ENCODE data around the gene C2CD3. TPM values are rescaled to one million over a fixed set of nuclear protein-coding genes. Genes with fewer than 3 reads are reported as not detected.
A peak's percentile ranks its signal among the peaks of the same experiment; 100 is the strongest.

The C2CD3 gene
- total RNA-seq, 1 experiment from 2014 or later: 18.7 TPM

DNA sequence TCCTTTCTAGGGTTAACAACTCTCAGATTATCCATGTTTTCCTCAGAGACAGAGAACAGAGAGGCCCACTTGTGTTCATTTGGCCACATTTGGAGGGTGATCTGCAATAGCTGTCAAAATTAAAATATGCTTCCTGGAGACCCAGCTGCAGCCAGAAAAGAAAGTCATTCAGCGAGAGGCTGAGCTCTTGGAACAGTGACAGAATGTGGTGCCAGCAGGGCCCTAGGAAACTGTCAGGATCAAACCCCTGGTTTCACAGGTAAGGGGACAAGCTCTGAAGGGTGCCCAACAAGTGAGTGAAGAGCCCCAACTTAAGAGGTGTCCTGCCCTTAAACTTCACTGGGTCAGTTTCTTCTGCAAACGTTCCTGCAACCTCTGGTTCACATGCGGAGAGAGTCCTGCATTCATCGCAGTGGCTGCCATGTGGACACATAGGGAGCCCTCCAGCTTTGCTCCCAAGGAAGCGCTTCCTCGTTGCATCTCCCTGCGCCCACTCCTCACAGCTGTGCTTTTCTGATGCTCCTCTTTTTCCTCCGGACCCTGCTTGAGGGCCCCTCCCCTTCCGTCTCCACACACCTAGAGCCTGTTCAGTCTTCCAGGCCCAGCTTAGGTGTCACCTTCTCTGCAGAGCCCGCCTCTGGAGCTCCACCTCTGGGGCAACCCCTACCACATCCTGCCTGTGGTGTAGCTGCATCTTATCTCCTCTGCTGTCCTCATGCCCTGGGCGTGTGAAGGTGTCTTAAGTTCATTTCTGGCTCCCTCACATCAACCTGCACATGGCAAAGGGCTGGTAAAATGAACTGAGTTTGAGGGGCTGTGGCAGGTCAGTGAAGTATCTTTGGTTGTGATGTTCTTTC is 165.8 kb downstream of the C2CD3 start:
- peaks cover 10% of the 10 kb centered on the region for H3K4me1 Mint-ChIP-seq
- no peaks in the 10 kb centered on the region for H3K27me3 Mint-ChIP-seq (ENCODE audit: low read depth)
- ATAC-seq: peak; percentile 69

DNA sequence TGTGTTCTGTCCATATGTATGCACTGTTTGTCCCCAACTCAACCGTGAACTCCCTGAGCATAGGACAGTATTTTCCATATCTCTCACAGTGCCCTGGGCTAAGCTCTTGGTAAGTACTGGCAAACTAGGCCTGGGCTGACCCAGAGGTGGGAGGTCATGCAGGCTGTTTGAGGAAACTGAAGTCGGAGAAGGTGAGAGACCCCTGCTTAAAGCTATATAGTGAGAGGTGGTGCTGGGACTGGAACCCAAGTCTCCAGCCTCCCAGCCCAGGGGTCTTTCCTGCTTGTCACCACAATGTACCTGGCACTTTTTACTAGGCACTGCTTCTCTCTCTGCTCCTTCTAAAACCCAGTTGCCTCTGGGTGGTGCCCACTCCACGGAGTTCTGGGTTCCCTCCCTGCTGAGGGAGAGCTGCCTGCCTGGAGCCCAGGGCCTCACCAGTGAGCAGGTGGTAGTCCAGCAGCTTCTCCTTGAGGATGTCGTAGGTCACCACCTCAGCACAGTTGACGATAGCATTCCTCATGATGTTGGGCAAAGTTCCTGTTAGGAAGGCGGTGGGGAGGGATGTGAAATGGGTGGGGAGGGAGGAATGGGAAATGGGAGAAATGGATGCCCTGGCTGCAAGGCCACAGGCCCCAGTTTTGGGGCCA is 166.6 kb downstream of the C2CD3 start:
- Mint-ChIP-seq H3K4me1 (peaks cover 6% of the 10 kb centered on the region; the same call in 1 of the 2 replicates), H3K36me3 (no peaks in the 10 kb centered on the region), H3K4me3 (no peak overlapping the region), H3K9me3 (no peaks in the 10 kb centered on the region), H3K27me3 (ENCODE audit: low read depth) (no peaks in the 10 kb centered on the region), H3K27ac (no peak overlapping the region)
- no peak for ATAC-seq
- no peak for DNase-seq (ENCODE audit: low spot score)
- CTCF ChIA-PET: no interaction called here
- POLR2A ChIA-PET: no interaction called here
- TF ChIP-seq, protein P1, sequence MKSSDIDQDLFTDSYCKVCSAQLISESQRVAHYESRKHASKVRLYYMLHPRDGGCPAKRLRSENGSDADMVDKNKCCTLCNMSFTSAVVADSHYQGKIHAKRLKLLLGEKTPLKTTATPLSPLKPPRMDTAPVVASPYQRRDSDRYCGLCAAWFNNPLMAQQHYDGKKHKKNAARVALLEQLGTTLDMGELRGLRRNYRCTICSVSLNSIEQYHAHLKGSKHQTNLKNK (CRISPR knock-in tag; IDR thresholded peaks at IDR 0.05): no peak
- TF ChIP-seq, protein P2, sequence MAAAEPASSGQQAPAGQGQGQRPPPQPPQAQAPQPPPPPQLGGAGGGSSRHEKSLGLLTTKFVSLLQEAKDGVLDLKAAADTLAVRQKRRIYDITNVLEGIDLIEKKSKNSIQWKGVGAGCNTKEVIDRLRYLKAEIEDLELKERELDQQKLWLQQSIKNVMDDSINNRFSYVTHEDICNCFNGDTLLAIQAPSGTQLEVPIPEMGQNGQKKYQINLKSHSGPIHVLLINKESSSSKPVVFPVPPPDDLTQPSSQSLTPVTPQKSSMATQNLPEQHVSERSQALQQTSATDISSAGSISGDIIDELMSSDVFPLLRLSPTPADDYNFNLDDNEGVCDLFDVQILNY (CRISPR knock-in tag; IDR thresholded peaks at IDR 0.05): no peak
- TF ChIP-seq SMAD4 (CRISPR knock-in tag; IDR thresholded peaks at IDR 0.05) (no peak), SP1 (CRISPR knock-in tag; conservative IDR thresholded peaks at IDR 0.05) (no peak)
- TF ChIP-seq, protein P3, sequence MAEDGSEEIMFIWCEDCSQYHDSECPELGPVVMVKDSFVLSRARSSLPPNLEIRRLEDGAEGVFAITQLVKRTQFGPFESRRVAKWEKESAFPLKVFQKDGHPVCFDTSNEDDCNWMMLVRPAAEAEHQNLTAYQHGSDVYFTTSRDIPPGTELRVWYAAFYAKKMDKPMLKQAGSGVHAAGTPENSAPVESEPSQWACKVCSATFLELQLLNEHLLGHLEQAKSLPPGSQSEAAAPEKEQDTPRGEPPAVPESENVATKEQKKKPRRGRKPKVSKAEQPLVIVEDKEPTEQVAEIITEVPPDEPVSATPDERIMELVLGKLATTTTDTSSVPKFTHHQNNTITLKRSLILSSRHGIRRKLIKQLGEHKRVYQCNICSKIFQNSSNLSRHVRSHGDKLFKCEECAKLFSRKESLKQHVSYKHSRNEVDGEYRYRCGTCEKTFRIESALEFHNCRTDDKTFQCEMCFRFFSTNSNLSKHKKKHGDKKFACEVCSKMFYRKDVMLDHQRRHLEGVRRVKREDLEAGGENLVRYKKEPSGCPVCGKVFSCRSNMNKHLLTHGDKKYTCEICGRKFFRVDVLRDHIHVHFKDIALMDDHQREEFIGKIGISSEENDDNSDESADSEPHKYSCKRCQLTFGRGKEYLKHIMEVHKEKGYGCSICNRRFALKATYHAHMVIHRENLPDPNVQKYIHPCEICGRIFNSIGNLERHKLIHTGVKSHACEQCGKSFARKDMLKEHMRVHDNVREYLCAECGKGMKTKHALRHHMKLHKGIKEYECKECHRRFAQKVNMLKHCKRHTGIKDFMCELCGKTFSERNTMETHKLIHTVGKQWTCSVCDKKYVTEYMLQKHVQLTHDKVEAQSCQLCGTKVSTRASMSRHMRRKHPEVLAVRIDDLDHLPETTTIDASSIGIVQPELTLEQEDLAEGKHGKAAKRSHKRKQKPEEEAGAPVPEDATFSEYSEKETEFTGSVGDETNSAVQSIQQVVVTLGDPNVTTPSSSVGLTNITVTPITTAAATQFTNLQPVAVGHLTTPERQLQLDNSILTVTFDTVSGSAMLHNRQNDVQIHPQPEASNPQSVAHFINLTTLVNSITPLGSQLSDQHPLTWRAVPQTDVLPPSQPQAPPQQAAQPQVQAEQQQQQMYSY (CRISPR knock-in tag; IDR thresholded peaks at IDR 0.05): no peak

More for the DNA sequence above, 165.8 kb downstream of the C2CD3 start:
- Mint-ChIP-seq H3K36me3 (no peaks in the 10 kb centered on the region), H3K4me3 (no peak overlapping the region), H3K27ac (no peak overlapping the region), H3K9me3 (no peaks in the 10 kb centered on the region)
- POLR2A ChIA-PET: no interaction called here
- CTCF ChIA-PET: no interaction called here
- DNase-seq (ENCODE audit: low spot score): no peak
- no peak for TF ChIP-seq ZNF121 (CRISPR knock-in tag; IDR thresholded peaks at IDR 0.05)
- no peak for TF ChIP-seq ETV6 (CRISPR knock-in tag; IDR thresholded peaks at IDR 0.05)
- TF ChIP-seq ZBTB21 (CRISPR knock-in tag; IDR thresholded peaks at IDR 0.05; ENCODE audit: borderline replicate concordance): no peak
- TF ChIP-seq, protein P4, sequence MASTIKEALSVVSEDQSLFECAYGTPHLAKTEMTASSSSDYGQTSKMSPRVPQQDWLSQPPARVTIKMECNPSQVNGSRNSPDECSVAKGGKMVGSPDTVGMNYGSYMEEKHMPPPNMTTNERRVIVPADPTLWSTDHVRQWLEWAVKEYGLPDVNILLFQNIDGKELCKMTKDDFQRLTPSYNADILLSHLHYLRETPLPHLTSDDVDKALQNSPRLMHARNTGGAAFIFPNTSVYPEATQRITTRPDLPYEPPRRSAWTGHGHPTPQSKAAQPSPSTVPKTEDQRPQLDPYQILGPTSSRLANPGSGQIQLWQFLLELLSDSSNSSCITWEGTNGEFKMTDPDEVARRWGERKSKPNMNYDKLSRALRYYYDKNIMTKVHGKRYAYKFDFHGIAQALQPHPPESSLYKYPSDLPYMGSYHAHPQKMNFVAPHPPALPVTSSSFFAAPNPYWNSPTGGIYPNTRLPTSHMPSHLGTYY (CRISPR knock-in tag; IDR thresholded peaks at IDR 0.05): no peak
- no peak for TF ChIP-seq JUN (CRISPR knock-in tag; IDR thresholded peaks at IDR 0.05)
- TF ChIP-seq, protein P5, sequence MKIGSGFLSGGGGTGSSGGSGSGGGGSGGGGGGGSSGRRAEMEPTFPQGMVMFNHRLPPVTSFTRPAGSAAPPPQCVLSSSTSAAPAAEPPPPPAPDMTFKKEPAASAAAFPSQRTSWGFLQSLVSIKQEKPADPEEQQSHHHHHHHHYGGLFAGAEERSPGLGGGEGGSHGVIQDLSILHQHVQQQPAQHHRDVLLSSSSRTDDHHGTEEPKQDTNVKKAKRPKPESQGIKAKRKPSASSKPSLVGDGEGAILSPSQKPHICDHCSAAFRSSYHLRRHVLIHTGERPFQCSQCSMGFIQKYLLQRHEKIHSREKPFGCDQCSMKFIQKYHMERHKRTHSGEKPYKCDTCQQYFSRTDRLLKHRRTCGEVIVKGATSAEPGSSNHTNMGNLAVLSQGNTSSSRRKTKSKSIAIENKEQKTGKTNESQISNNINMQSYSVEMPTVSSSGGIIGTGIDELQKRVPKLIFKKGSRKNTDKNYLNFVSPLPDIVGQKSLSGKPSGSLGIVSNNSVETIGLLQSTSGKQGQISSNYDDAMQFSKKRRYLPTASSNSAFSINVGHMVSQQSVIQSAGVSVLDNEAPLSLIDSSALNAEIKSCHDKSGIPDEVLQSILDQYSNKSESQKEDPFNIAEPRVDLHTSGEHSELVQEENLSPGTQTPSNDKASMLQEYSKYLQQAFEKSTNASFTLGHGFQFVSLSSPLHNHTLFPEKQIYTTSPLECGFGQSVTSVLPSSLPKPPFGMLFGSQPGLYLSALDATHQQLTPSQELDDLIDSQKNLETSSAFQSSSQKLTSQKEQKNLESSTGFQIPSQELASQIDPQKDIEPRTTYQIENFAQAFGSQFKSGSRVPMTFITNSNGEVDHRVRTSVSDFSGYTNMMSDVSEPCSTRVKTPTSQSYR (CRISPR knock-in tag; IDR thresholded peaks at IDR 0.05): no peak
- TF ChIP-seq, protein P6, sequence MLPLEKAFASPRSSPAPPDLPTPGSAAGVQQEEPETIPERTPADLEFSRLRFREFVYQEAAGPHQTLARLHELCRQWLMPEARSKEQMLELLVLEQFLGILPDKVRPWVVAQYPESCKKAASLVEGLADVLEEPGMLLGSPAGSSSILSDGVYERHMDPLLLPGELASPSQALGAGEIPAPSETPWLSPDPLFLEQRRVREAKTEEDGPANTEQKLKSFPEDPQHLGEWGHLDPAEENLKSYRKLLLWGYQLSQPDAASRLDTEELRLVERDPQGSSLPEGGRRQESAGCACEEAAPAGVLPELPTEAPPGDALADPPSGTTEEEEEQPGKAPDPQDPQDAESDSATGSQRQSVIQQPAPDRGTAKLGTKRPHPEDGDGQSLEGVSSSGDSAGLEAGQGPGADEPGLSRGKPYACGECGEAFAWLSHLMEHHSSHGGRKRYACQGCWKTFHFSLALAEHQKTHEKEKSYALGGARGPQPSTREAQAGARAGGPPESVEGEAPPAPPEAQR (CRISPR knock-in tag; IDR thresholded peaks at IDR 0.05): no peak
- TF ChIP-seq PRRX2 (CRISPR knock-in tag; IDR thresholded peaks at IDR 0.05): no peak
- TF ChIP-seq HMGA2 (CRISPR knock-in tag; IDR thresholded peaks at IDR 0.05): no peak
- no peak for TF ChIP-seq SMAD4 (CRISPR knock-in tag; IDR thresholded peaks at IDR 0.05)
- TF ChIP-seq, protein P7, sequence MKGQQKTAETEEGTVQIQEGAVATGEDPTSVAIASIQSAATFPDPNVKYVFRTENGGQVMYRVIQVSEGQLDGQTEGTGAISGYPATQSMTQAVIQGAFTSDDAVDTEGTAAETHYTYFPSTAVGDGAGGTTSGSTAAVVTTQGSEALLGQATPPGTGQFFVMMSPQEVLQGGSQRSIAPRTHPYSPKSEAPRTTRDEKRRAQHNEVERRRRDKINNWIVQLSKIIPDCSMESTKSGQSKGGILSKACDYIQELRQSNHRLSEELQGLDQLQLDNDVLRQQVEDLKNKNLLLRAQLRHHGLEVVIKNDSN (CRISPR knock-in tag; IDR thresholded peaks at IDR 0.05): no peak
- TF ChIP-seq, protein P8, sequence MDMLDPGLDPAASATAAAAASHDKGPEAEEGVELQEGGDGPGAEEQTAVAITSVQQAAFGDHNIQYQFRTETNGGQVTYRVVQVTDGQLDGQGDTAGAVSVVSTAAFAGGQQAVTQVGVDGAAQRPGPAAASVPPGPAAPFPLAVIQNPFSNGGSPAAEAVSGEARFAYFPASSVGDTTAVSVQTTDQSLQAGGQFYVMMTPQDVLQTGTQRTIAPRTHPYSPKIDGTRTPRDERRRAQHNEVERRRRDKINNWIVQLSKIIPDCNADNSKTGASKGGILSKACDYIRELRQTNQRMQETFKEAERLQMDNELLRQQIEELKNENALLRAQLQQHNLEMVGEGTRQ (CRISPR knock-in tag; IDR thresholded peaks at IDR 0.05): no peak
- TF ChIP-seq, protein P9, sequence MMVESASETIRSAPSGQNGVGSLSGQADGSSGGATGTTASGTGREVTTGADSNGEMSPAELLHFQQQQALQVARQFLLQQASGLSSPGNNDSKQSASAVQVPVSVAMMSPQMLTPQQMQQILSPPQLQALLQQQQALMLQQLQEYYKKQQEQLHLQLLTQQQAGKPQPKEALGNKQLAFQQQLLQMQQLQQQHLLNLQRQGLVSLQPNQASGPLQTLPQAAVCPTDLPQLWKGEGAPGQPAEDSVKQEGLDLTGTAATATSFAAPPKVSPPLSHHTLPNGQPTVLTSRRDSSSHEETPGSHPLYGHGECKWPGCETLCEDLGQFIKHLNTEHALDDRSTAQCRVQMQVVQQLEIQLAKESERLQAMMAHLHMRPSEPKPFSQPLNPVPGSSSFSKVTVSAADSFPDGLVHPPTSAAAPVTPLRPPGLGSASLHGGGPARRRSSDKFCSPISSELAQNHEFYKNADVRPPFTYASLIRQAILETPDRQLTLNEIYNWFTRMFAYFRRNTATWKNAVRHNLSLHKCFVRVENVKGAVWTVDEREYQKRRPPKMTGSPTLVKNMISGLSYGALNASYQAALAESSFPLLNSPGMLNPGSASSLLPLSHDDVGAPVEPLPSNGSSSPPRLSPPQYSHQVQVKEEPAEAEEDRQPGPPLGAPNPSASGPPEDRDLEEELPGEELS (CRISPR knock-in tag; IDR thresholded peaks at IDR 0.05): no peak
- no peak for TF ChIP-seq ZNF219 (CRISPR knock-in tag; IDR thresholded peaks at IDR 0.05; ENCODE audit: borderline replicate concordance)
- TF ChIP-seq NR3C1 (CRISPR knock-in tag; conservative IDR thresholded peaks at IDR 0.05; ENCODE audit: low read depth): no peak

All from WTC11 (cell line).